GM03348 (cell line): ENCODE data around the gene SORL1.

Experiments used
- DNase-seq: peaks from one replicate; pipeline ENCODE4 v3.0.0; 2012; ENCODE audit warnings: low spot score

Gene SORL1

DNA sequence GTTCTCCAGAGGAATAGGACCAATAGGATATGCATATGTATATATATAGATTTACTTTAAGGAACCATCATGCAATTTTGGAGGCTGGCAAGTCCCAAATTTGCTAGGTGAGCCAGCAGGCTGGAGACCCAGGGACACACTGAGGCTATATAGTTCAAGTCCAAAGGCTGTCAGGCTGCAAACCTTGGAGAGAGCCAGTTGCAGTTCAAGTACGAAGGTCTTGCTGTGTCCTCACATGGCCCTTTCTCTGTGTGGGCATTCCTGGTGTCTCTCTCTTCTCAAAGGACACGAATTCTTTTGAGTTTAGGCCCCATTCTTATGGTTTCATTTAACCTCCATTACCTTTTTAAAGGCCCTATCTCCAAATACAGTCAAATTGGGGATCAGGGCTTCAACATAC, 135.1 kb downstream of the SORL1 start:
- DNase-seq: no peak

DNA sequence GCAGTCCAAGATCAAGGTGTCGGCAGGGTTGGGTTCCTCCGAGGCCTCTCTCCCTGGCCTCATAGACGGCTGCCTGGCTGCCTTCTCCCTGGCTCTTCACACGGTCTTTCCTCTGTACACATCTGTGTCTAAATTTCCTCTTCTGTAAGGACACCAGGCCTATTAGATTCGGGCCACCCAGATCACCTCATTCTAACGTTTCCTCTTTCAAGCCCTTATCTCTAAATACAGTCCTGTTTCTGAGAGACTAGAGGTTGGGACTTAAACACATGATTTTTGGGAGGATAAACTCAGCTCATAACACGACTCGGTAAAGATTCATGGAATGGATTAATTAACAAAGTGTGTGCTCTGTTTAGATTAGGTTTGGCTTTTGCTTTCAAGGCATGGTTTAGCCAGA, 136.6 kb downstream of the SORL1 start:
- no peak for DNase-seq

DNA sequence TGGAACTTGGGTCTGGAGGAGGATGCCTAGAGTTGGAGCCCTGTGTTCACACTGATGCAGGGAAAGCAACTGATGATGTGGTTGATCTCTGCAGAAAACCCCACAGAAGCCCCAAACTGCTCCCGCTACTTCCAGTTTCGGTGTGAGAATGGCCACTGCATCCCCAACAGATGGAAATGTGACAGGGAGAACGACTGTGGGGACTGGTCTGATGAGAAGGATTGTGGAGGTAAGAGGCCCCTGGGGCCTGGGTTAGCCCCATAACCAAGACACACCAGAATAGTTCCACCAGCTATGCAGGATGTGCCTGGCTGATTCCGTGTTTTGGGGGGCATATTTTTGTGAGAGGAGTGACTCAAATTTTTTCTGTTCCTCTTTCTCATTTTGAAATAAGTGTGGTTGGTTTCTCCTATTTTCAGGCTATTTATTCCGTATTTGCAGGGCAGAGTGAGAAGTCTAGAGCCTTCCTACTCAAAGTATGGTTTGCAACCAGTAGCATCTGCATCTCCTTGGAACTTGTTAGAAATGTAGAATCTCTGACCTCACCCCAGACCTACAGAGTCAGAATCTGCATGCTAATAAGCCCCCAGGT, 137.9 kb downstream of the SORL1 start:
- no peak for DNase-seq

DNA sequence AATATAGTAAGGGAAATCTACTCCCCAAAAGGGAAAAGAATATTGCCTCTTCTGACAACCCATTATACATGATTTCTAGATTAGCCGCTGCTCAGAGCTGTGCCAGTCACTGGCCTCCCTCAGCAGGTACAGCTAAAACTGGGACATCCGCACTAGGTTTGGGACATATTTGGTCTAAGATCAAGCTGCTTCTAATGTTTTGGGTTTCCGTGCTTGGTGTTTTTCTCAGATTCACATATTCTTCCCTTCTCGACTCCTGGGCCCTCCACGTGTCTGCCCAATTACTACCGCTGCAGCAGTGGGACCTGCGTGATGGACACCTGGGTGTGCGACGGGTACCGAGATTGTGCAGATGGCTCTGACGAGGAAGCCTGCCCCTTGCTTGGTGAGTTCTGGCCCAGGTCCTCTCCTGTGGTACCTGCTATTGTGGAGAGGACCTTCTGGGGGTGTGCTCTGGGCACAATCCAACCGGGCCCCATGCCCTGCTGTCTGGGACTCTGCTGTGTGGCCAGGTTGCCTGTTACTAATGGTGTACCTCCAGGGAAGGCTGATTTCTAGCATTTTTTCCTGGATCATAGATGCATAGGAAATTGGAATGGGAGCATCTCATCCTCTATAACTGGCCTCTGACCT, 138.8 kb downstream of the SORL1 start:
- DNase-seq: no peak

DNA sequence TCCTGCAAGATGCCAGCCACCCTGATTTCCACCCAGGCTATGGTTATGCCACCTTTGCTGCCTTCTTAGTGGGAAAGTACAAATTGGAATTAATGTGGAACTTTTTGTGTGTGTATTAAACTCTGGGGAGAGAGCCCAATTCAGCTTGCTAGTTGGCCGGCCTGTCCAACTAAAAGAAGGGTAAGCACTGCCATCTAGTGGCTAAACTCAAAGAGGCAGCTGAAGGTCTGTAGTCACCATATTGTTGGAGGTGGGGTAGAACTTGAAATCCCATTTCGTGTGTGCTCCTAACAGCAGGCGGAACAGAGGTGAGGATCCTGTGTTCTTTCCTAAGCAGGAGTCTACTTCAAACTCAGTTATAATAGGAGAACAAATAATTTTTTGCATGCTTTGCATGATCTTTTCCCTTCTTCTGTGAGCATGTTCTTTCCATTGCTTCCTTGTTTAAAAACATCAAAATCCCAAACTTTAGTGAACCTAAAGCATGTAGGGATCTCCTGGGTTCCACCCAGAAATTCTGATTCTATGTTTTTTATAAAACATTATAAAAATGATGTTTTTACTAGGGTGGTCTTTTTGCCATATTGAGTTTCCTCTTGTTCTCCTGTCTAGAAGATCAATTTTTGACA, 139.4 kb downstream of the SORL1 start:
- DNase-seq: peak; percentile 87

DNA sequence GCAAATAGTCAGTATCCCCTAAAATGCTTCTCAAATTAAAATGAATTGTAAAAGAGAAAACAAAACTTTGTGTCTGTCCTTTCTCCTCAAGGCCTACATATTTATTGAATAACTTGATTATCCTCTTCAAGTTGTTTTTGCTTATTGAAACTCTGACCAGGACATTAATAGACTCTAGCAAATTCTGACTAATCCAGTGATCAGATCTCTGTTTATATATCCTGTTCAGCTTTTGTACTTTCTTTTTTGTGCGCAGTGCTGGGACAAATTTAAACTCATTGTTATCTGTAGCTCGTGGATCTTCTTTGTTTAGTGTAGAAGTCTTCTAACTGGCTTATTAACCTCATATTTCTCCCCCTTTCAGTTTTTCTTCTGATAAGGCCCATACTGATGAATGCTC, 140.6 kb downstream of the SORL1 start:
- DNase-seq: no peak

DNA sequence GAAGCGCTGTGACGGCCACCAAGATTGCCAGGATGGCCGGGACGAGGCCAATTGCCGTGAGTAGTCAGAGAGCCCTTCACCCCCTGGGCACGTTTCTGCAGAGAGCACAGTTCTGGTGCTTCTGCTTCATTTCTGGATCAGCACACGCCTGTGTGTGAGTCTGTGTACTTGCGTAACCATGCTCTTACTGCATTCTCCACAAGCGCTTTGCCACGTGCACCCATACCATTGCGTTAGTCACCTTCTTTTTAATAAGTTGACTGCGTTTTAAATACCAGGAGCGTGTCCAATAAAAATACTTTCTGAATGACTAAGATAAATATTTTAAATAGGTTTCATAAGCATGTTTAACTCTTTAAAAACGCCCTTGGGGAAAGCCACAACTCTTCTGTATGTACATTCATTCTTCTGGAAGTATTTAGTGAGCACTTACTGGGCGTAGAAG, 143.6 kb downstream of the SORL1 start:
- DNase-seq: peak; percentile 92

DNA sequence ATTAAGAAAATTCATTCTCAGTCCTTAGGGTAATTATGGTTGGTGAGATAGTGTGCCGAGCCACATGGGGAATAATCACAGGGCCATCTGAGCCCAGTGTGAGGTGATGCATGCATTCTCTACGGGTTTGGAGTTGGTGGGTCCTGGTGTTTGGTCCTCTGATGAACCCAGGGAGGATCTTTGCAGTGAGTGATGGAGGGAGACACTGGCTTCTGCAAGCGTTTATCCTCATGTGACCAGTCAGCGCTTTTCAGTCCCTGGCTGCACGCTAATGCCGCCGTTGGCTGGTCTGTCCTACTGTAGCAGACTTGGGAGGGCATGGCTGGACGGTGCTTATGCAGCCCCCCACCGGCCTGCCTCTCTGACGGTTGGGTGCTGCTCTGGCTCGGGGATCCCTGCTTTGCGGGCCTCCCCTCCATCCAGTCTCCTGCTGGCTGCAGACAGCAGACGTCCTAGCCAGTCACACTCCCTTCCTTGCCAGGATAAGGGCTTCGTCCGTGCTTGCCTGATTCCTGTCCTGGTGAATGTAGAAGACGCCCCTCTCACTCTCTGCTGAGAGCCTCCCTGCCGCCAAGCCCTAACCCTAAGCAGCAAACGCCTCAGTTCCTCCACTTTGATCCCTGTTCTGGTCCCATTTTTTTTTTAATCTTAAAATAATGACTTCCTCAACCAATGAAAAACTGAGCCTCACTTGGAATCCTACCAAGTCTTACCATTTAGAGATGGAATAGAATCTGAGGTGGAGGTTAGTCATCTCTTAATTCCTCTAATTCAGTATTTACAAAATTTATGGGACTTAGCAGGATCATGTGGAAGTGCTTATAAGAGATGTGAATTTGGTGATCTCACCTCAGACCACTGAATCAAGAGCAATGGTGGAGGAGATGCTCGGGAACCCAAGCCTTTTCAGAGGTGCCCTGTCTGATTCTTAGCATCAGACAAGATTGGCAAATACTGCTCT, 144.4 kb downstream of the SORL1 start:
- DNase-seq: peak; percentile 19

DNA sequence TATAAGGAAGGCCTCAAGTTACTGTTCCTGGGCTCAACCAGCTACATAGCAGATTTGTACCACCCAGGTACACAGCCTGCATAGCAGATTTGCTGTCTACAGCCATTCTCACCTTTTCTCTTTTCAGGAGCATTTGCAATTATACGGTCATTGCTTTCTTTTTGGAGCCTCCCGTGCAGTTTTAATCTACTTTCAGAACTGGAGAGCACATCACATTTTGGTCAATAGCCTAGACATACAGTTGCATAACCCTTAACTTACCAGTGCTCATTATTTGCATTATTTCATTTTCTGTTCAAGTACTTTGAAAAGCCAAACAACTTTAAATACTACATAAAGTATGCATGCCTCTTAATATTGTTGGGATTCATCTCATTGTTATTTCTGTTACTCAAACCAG, 151.2 kb downstream of the SORL1 start:
- no peak for DNase-seq

DNA sequence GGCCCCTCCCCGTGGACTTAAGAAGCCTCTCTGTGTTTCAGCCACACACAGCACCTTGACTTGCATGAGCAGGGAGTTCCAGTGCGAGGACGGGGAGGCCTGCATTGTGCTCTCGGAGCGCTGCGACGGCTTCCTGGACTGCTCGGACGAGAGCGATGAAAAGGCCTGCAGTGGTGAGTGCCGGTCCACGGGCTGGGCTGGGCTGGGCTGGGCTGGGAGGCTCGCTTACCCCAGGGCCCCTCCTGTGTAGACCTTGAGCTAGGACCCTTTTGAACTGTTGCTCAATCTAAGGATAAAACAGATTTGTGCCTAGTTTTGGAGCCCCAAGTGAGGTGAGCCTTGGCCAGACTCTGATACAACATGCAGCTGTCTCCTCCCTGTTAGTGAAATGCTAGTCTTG, 152.0 kb downstream of the SORL1 start:
- no peak for DNase-seq

DNA sequence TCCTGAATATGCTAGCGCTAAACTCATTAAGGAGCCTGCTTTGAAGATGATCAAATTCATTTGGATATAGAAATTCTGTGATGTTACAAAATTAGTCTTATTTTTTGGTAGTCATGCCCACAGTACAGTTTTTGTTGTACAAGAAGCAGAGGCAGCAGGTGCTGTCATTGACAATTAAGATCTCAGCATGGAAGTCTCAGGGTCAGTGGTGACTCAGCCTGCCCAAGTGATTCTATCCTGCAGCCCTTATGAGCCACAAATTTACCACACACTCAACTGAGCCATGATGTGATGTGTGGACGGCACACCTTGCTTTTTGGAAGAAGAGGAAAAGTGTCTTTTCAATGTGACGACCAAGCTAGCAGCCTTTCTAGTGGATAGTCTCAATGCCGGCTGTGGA, 154.2 kb downstream of the SORL1 start:
- no peak for DNase-seq

DNA sequence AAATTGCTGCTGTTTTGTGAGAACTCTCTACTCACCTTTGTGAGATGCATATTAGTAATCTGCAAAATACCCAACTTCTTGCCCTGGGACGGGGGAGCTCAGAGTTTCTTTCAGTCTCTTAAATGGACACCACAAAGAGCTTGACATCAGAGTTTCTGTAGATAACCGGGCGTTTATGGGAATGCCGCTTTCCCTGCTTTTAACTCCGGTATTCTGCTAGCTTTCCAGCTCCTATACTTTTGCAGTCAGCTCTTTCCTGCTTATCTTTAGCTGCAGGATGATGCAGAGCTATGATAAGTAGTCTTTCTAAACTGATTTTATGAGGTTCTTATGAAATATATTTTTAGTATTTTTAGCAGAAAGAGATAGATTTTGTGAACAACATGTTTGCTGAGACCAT, 155.2 kb downstream of the SORL1 start:
- no peak for DNase-seq

DNA sequence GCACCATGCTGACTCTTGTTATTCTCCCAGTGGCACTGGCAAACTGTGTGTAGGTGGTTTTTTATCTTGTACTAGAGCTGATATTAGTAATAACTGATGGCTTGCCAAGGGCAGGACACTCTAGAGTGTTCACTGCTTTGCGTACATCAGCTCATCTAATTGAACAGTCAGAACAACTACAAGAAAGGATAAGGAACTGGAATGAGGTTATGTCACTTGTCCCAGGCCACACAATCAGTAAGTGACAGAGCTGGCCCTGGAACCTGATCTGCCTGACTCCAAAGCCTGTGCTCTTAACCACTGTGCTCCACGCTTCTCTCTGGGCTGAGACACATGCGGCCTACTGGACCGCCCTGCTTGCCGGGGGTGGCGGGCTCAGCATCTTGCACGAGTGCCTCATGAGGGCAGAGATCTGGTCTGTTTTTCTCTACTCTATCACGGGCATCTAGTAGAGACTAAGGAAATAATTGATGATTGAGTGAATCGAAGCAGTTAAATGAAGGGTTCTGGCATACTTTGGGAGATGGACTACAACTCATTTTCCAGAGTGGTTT, 156.5 kb downstream of the SORL1 start:
- DNase-seq: no peak

DNA sequence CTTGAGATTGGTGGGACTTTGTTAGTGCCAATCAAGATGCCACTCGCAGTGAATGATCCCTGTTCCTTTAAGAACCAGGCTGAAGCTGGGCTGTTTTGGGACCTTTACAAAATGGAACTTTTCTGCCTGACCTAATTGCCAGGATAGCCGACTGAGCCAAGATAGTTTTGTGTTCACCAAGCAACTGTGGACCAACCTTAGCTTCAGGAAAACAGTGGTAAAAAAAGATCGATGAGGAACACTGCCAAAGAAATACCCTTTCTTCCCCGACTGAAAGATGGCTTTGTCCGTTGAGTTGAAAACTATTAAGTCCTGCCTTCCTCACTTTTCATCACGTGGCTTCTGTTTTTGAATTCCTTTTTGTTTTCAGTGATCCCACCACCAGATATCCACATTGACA, 158.6 kb downstream of the SORL1 start:
- DNase-seq: no peak

DNA sequence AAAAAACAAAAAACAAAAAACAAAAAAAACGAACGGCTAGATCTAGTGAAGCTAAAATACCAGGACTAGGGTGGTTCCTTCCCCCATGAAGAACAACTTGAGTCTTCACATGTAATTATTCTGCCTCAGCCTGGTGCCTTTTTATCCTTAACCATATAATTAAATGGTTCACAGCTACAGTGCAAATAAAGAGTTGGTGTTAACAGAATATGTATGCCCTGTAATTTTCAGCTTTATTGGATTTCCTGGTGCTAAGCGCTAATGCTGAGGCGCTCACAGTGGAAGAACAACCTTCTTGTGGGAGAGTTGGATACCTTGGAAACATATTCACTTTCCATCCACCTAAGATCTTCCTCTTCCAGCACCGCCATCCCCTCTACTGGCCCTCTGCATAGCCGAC, 159.1 kb downstream of the SORL1 start:
- no peak for DNase-seq

DNA sequence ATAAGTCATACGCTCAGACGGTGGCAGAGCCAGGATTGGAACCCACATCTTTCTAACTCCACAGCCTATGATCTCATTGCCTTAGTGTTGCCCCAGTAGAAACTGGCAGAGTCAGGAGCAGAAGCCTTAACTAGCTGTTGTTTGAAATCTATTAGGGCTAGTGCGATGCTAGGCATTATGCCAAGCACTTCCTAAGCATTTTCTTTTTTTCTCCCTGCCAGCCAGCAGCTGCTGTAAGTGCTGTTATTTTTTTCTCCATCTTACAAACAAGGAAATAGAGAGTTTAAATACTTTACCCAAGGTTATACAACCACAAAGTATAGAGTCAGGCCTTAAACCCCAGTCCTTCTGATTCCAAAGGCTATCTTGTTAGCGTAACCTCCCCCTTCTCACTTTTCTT, 161.6 kb downstream of the SORL1 start:
- no peak for DNase-seq

DNA sequence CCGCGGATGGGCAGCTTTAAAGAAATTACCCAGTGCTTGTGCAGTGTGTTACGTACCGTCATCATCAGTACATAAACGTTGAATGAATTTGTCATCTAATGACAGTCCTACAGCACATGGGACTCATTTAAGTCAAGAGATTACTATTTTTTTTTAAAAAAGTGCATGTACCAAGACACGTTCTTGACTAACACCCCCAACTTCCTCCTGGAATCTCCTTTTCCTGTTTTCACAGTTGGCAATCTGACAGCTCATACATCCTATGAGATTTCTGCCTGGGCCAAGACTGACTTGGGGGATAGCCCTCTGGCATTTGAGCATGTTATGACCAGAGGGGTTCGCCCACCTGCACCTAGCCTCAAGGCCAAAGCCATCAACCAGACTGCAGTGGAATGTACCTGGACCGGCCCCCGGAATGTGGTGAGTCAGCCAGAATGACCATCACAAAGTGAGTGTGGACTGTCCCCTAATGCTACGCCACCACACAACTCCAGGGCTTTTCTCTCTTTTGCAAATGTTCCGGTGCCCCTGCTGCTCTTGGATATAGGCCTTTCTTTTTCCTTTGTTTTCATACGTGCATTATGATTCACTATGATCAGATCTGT, 162.6 kb downstream of the SORL1 start:
- DNase-seq: no peak

DNA sequence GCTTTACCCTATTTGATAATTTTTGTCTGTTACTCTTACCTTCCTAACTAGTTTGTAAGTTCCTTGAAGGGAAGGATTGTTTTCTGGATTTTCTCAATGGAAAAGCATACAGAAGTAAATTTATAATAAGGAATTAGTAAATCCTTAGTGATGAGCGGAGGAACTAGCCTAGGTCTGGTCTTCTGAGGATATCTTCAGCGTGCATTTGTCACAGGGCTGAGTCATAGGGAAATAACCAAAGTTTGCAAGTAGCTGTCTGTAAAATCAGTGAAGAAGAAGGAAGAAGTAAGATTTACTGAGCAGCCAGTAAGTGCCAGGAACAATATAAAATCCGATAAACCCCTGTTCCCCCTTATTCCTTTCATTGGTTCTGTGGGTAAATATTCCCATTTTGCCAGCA, 163.4 kb downstream of the SORL1 start:
- DNase-seq: peak; percentile 55

DNA sequence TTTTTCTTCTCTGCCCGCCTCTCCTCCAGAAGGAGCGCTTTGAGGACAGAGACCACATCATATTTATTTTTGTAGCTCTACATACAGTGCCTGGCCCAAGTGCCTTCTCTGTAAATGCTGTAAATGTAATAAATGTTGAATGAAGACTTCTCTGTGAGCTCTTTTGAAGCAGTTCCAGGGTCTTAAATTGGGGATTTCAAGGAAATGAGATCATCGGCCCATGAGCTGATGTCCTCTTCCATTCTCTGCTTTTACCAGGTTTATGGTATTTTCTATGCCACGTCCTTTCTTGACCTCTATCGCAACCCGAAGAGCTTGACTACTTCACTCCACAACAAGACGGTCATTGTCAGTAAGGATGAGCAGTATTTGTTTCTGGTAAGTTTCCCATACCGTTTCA, 166.4 kb downstream of the SORL1 start:
- DNase-seq: no peak

DNA sequence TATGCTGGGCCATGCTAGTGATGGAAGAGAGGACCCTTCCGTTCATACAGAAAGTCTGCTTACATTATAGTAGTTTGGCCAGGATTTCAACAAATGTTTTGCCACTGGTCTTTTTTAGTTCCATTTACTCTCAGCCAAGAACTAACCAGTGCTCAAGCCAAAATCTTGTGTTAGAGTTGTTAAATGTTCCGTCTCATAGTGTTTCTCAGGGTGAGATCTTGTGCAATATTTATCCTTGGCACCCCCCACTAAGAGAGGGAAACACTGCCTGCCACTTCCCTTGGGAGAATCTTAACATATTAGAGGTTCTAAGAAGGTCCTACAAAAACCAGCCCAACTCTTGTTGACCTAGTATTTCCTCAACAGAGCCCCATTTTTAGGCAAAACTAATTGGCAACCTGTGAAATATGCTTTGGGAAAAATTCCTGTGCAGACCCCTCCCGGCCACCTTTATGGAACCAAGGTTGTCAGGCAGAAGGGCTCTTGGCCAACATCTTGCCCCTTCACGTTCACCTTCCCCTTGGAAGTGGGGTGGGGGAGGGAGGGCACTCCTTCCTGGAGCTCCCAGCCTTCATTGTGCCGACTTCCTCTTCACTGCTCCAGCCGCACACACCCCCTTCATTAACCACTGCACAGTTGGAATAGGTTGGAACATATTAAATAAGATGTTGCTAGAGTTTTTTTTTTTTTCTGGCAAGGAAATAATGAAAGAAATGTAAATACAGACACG, 173.8 kb downstream of the SORL1 start:
- DNase-seq: peak; percentile 29

DNA sequence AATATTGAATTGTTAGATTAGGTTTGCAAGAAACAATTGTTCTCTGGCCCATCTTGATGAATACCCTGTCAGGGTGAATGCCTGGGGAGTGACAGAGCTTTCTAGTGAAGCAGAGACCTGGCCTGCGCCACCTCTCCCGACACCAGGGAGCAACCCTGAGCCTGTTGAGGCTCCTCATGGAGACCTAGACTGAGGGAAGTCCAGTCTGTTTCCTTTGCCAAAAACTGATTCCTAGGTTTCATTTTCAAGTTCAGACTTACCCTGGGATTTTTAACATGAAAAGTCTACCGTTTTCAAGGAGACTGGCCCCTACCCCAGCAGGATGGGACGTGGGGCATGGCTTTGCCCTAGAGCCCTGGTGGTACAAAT, 174.4 kb downstream of the SORL1 start:
- no peak for DNase-seq
